SK-N-SH (cell line): Measurements from ENCODE around the gene SLC35F1. TPM values are rescaled to one million over a fixed set of nuclear protein-coding genes. Genes with fewer than 3 reads are reported as not detected.

Experiments
- CTCF ChIA-PET: fragments of 300-600, 350-600 bp; formaldehyde crosslinking; extraction: SDS; loops from one replicate; lab custom pipeline; 2021; lab: Yijun Ruan, JAX
- POLR2A ChIA-PET: fragments of 350-600 bp; sonication (Branson Sonifier 250); formaldehyde crosslinking; extraction: SDS; loops from one replicate; lab custom pipeline; 2020; ENCODE audit warnings: antibody characterized with exemption, inconsistent platforms; lab: Yijun Ruan, JAX
- DNase-seq: peaks from one replicate; pipeline ENCODE4 v3.0.0; 2012
- H2AFZ ChIP-seq: fragments of 200-600 bp; sonication (generic); 2 replicates; pipeline ENCODE4 v1.8.1; 2016; ENCODE audit warnings: antibody characterized with exemption, mild to moderate bottlenecking, low read depth
- H3F3A ChIP-seq: fragments of 200-600 bp; sonication (generic); replicated peaks from 2 replicates; pipeline ENCODE3; 2016; ENCODE audit warnings: antibody characterized with exemption, mild to moderate bottlenecking; ENCODE audit not compliant: insufficient read depth
- H3K27ac ChIP-seq, 2 experiments: fragments of 200-500 bp in 1 of 2; fragments of 200-600 bp in 1 of 2; sonication (Bioruptor generic) in 1 of 2; sonication (generic), shearing (Covaris generic) in 1 of 2; 2 replicates each; pipeline versions ENCODE4 v1.5.1 to v1.6.1; 2014 to 2016; ENCODE audit warnings: low read depth in 2 of 2, inconsistent platforms in 1 of 2, low read length in 1 of 2, mild to moderate bottlenecking in 1 of 2, mixed read lengths in 1 of 2
- H3K27me3 ChIP-seq: fragments of 200-600 bp; sonication (generic), shearing (Covaris generic); 2 replicates; pipeline ENCODE4 v1.6.1; 2016; ENCODE audit warnings: mixed run types; ENCODE audit not compliant: insufficient read depth
- H3K36me3 ChIP-seq, 2 experiments: fragments of 200-500 bp in 1 of 2; fragments of 200-600 bp in 1 of 2; sonication (Bioruptor generic) in 1 of 2; sonication (generic) in 1 of 2; replicated peaks in 1 of 2; 2 replicates each; pipeline versions ENCODE3 to v1.5.1; 2014 to 2016; ENCODE audit warnings: low read length in 1 of 2, mild to moderate bottlenecking in 1 of 2; ENCODE audit not compliant: insufficient read depth in 2 of 2, control insufficient read depth in 1 of 2
- H3K4me1 ChIP-seq, 2 experiments: fragments of 200-500 bp in 1 of 2; fragments of 200-600 bp in 1 of 2; sonication (Bioruptor generic) in 1 of 2; sonication (generic), shearing (Covaris generic) in 1 of 2; 2 replicates each; pipeline versions ENCODE4 v1.5.1 to v1.6.1; 2014 to 2016; ENCODE audit warnings: low read depth in 1 of 2, low read length in 1 of 2, mixed run types in 1 of 2; ENCODE audit not compliant: insufficient read depth in 2 of 2, control insufficient read depth in 1 of 2
- H3K4me2 ChIP-seq: fragments of 200-600 bp; sonication (generic), shearing (Covaris generic); 2 replicates; pipeline ENCODE4 v1.6.1; 2017; ENCODE audit warnings: mixed run types
- H3K4me3 ChIP-seq, 2 experiments: fragments of 200-500 bp in 1 of 2; fragments of 200-600 bp in 1 of 2; sonication (Bioruptor generic) in 1 of 2; sonication (generic), shearing (Covaris generic) in 1 of 2; 2 replicates each; pipeline versions ENCODE4 v1.5.1 to v1.8.1; 2014 to 2016; ENCODE audit warnings: low read depth in 2 of 2, inconsistent platforms in 1 of 2, low read length in 1 of 2, mild to moderate bottlenecking in 1 of 2, mixed read lengths in 1 of 2, moderate library complexity in 1 of 2
- H3K79me2 ChIP-seq: fragments of 200-600 bp; sonication (generic); 2 replicates; pipeline ENCODE4 v1.8.1; 2017; ENCODE audit warnings: mild to moderate bottlenecking; ENCODE audit not compliant: insufficient read depth
- H3K9ac ChIP-seq: fragments of 200-600 bp; sonication (generic); 2 replicates; pipeline ENCODE4 v1.6.1; 2017; ENCODE audit warnings: mixed run types
- H3K9me2 ChIP-seq: fragments of 200-600 bp; sonication (generic); 2 replicates; pipeline ENCODE4 v1.6.1; 2017; ENCODE audit warnings: mixed run types
- H3K9me3 ChIP-seq: fragments of 200-600 bp; sonication (generic); 2 replicates; pipeline ENCODE4 v1.6.1; 2017; ENCODE audit warnings: mixed run types, mild to moderate bottlenecking, moderate library complexity
- H4K20me1 ChIP-seq: fragments of 200-600 bp; sonication (generic); 2 replicates; pipeline ENCODE4 v1.6.1; 2017; ENCODE audit warnings: mild to moderate bottlenecking, mixed run types; ENCODE audit not compliant: insufficient read depth
- CHD2 ChIP-seq: fragments of 150-350 bp; IDR thresholded peaks from 2 replicates; pipeline ENCODE4 v1.6.1; 2018; ENCODE audit warnings: low read length; ENCODE audit not compliant: partially characterized antibody
- ELF1 ChIP-seq: IDR thresholded peaks from 2 replicates; pipeline ENCODE4 v1.4.0; 2012
- EP300 ChIP-seq, 2 experiments: IDR thresholded peaks; 2 replicates each; pipeline versions ENCODE4 v1.4.0 to v1.6.1; 2012; ENCODE audit warnings: borderline replicate concordance in 1 of 2, low read depth in 1 of 2, low read length in 1 of 2
- EZH2phosphoT487 ChIP-seq: fragments of 200-600 bp; sonication (generic); IDR thresholded peaks from 2 replicates; pipeline ENCODE4 v1.6.1; 2017; ENCODE audit warnings: low read depth, mixed run types, mild to moderate bottlenecking, antibody characterized with exemption, moderate library complexity, borderline replicate concordance
- FOSL2 ChIP-seq: IDR thresholded peaks from 2 replicates; pipeline ENCODE4 v1.4.0; 2012; ENCODE audit warnings: low read depth, mild to moderate bottlenecking, moderate library complexity, borderline replicate concordance
- FOXM1 ChIP-seq: IDR thresholded peaks from 2 replicates; pipeline ENCODE4 v1.4.0; 2012; ENCODE audit warnings: low read depth, mild to moderate bottlenecking
- IRF3 ChIP-seq: fragments of 150-350 bp; IDR thresholded peaks from 2 replicates; pipeline ENCODE4 v1.6.1; 2016; ENCODE audit warnings: mild to moderate bottlenecking, low read depth, low read length
- JUND ChIP-seq: IDR thresholded peaks from 2 replicates; pipeline ENCODE4 v1.4.0; 2012
- MAX ChIP-seq: IDR thresholded peaks from 2 replicates; pipeline ENCODE4 v1.4.0; 2012; ENCODE audit warnings: low read depth
- MEF2A ChIP-seq: IDR thresholded peaks from 2 replicates; pipeline ENCODE4 v1.4.0; 2012; ENCODE audit warnings: low read depth, borderline replicate concordance
- MXI1 ChIP-seq: IDR thresholded peaks from 2 replicates; pipeline ENCODE4 v1.6.1; 2012; ENCODE audit warnings: mild to moderate bottlenecking, low read depth, low read length, improper control_type of control experiment
- NFIC ChIP-seq: IDR thresholded peaks from 2 replicates; pipeline ENCODE4 v1.4.0; 2012; ENCODE audit warnings: borderline replicate concordance
- PBX3 ChIP-seq: IDR thresholded peaks from 2 replicates; pipeline ENCODE4; 2012
- RCOR1 ChIP-seq: fragments of 150-350 bp; IDR thresholded peaks from 2 replicates; pipeline ENCODE4 v1.6.1; 2017; ENCODE audit warnings: antibody characterized with exemption, low read length
- RFX5 ChIP-seq: IDR thresholded peaks from 2 replicates; pipeline ENCODE4 v1.6.1; 2012; ENCODE audit warnings: mild to moderate bottlenecking, improper control_type of control experiment, low read length
- RXRA ChIP-seq: IDR thresholded peaks from 2 replicates; pipeline ENCODE4 v1.4.0; 2012; ENCODE audit warnings: low read depth, mild to moderate bottlenecking, borderline replicate concordance
- SIN3A ChIP-seq: IDR thresholded peaks from 2 replicates; pipeline ENCODE4 v1.6.1; 2012; ENCODE audit warnings: low read depth, mild to moderate bottlenecking, low read length, moderate library complexity, borderline replicate concordance
- TAF1 ChIP-seq: IDR thresholded peaks from 2 replicates; pipeline ENCODE4 v1.6.1; 2012; ENCODE audit warnings: low read depth, mild to moderate bottlenecking, low read length, moderate library complexity, borderline replicate concordance
- TCF12 ChIP-seq: IDR thresholded peaks from 2 replicates; pipeline ENCODE4 v1.4.0; 2012
- TEAD4 ChIP-seq: IDR thresholded peaks from 2 replicates; pipeline ENCODE4 v1.4.0; 2012; ENCODE audit warnings: mild to moderate bottlenecking, borderline replicate concordance; ENCODE audit not compliant: insufficient read depth
- USF2 ChIP-seq: fragments of 150-350 bp; IDR thresholded peaks from 2 replicates; pipeline ENCODE4 v1.6.1; 2017; ENCODE audit warnings: antibody characterized with exemption, low read length, low read depth, borderline replicate concordance
- YY1 ChIP-seq: IDR thresholded peaks from 2 replicates; pipeline ENCODE4 v1.4.0; 2012; ENCODE audit warnings: low read depth, mild to moderate bottlenecking
- whole genome bisulfite sequencing: methylation state at CpG from one replicate; pipeline ENCODE4 v1.1.6; 2017; ENCODE audit warnings: low lambda C conversion rate; 5-methylcytosine and 5-hydroxymethylcytosine counted together
- polyA plus RNA-seq, 3 experiments: library from polyadenylated mRNA; depleted of rRNA; stranded (reverse); fragments of >200 nt; gene quantifications; 2 replicates each; pipeline ENCODE4 v1.2.3, GENCODE V29; 2012

The SLC35F1 gene
- polyA plus RNA-seq, 1 of the 3 experiments (the other 2 are of a cell fraction), result under 0.01 TPM

- TF ChIP-seq FOXM1 (no peak), EP300 (IDR thresholded peaks at IDR 0.05; ENCODE audit: borderline replicate concordance in 1 of 2, low read depth in 1 of 2, low read length in 1 of 2) (no peak), MAX (no peak), FOSL2 (no peak), NFIC (no peak), PBX3 (no peak), YY1 (no peak), RFX5 (no peak), RXRA (no peak), TEAD4 (no peak)
- Histone ChIP-seq H3K9me2 (no peaks in the 10 kb centered on the region), H2AFZ (no peak overlapping the region), H3K4me2 (no peak overlapping the region), H3K27me3 (no peaks in the 10 kb centered on the region), H3K4me3 (no peak overlapping the region), H3K27ac (no peak overlapping the region), H3K9ac (no peak overlapping the region), H3F3A (no peaks in the 10 kb centered on the region), H3K9me3 (no peaks in the 10 kb centered on the region), H4K20me1 (no peaks in the 10 kb centered on the region), H3K4me1 (peaks cover 0 to 2% of the 10 kb centered on the region in 2 experiments; a peak in 1 of 4 replicates), H3K36me3 (no peaks in the 10 kb centered on the region), H3K79me2 (no peaks in the 10 kb centered on the region)
- whole genome bisulfite sequencing, result 5% methylated on average over 1 of the region's 1 CpG
- CTCF ChIA-PET, result interaction anchor here (0.9 kb wide), 1 partner anchor 9 kb away, joined by 3 read pairs; no protein-coding TSS in a partner anchor
- POLR2A ChIA-PET, result no interaction called here
- no peak for DNase-seq
Observed at GRCh38 chr6:118356054-118356453, 449.0 kb downstream of the SLC35F1 start.

GRCh38 chr6:118356686-118357085, 449.6 kb downstream of the SLC35F1 start:
- CTCF ChIA-PET, result no interaction called here
- Histone ChIP-seq H3F3A (no peaks in the 10 kb centered on the region), H3K4me3 (no peak overlapping the region), H3K9ac (no peak overlapping the region), H3K36me3 (no peaks in the 10 kb centered on the region), H3K4me2 (no peak overlapping the region), H4K20me1 (no peaks in the 10 kb centered on the region), H2AFZ (no peak overlapping the region), H3K27ac (no peak overlapping the region), H3K4me1 (peaks cover 0 to 2% of the 10 kb centered on the region in 2 experiments; a peak in 1 of 4 replicates), H3K9me3 (no peaks in the 10 kb centered on the region), H3K79me2 (no peaks in the 10 kb centered on the region), H3K9me2 (no peaks in the 10 kb centered on the region), H3K27me3 (no peaks in the 10 kb centered on the region)
- POLR2A ChIA-PET, result no interaction called here
- no peak for TF ChIP-seq TAF1
- TF ChIP-seq IRF3, result no peak
- TF ChIP-seq PBX3, result no peak
- TF ChIP-seq CHD2, result no peak
- no peak for TF ChIP-seq MAX
- no peak for TF ChIP-seq FOSL2
- TF ChIP-seq RCOR1, result no peak
- no peak for TF ChIP-seq FOXM1
- no peak for TF ChIP-seq USF2
- TF ChIP-seq MXI1, result no peak
- TF ChIP-seq TCF12, result no peak
- TF ChIP-seq JUND, result no peak
- no peak for TF ChIP-seq ELF1
- TF ChIP-seq SIN3A, result no peak
- TF ChIP-seq MEF2A, result no peak
- TF ChIP-seq EZH2phosphoT487, result no peak
- DNase-seq, result no peak
